Right lobe of liver (tissue), 6 donors: Measurements from ENCODE around the gene GRM8. TPM values are rescaled to one million over a fixed set of nuclear protein-coding genes. Genes with fewer than 3 reads are reported as not detected.

Experiments used
- ATAC-seq, 4 donors: fragments of 200-7000 bp; cut with Tn5 transposase; one replicate each; pipeline ENCODE4 v1.9.1; 2020; ENCODE audit warnings: mild to moderate bottlenecking in 4 of 4, moderate library complexity in 4 of 4
- DNase-seq, 3 donors: peaks; one replicate each; pipeline ENCODE4 v3.0.0-alpha.2; 2020
- H3K27ac ChIP-seq, 3 donors: fragments of 200-600 bp; one replicate each; pipeline ENCODE4 v1.8.0; 2022
- H3K27me3 ChIP-seq, 2 donors: fragments of 200-600 bp; one replicate each; pipeline ENCODE4 v1.8.0; 2022
- H3K36me3 ChIP-seq, 4 donors: fragments of 200-600 bp; sonication (generic) in 1 of 4; one replicate each; pipeline versions ENCODE4 v1.5.1 to v1.8.0; 2017 to 2022; ENCODE audit warnings: control low read depth in 1 of 4
- H3K4me1 ChIP-seq, 4 donors: fragments of 200-600 bp; sonication (generic) in 1 of 4; one replicate each; pipeline versions ENCODE4 v1.5.1 to v1.8.0; 2017 to 2022; ENCODE audit warnings: control low read depth in 1 of 4
- H3K4me3 ChIP-seq, 3 donors: fragments of 200-600 bp; one replicate each; pipeline ENCODE4 v1.8.0; 2022
- H3K9me3 ChIP-seq, 4 donors: fragments of 200-600 bp; sonication (generic) in 1 of 4; one replicate each; pipeline versions ENCODE4 v1.5.1 to v1.8.0; 2017 to 2022; ENCODE audit warnings: control low read depth in 1 of 4
- CTCF ChIP-seq, 4 donors: fragments of 200-600 bp in 3 of 4; fragments of 450-650 bp in 1 of 4; IDR thresholded peaks; one replicate each; pipeline versions ENCODE4 v1.5.1 to v1.8.0; 2016 to 2022; ENCODE audit warnings: antibody characterized with exemption in 4 of 4, mild to moderate bottlenecking in 2 of 4
- POLR2A ChIP-seq: fragments of 450-650 bp; IDR thresholded peaks from one replicate; pipeline ENCODE4 v1.6.1; 2017; ENCODE audit warnings: antibody characterized with exemption, mild to moderate bottlenecking
- WGBS: methylation state at CpG from one replicate; pipeline ENCODE4 v1.1.6; 2018; ENCODE audit warnings: low coverage, low lambda C conversion rate; ENCODE audit not compliant: insufficient coverage; ENCODE audit errors: missing lambda C conversion rate; 5-methylcytosine and 5-hydroxymethylcytosine counted together
- intact Hi-C, 2 donors: fragments of 100-400 bp; cut with DNase I; formaldehyde crosslinking; loops; one replicate each; pipeline versions ENCODE4 v1.11.2 to v1.14.1; 2022
- total RNA-seq, 6 experiments: library from RNA; depleted of rRNA in 2 of 6; stranded (reverse); fragments of >200 nt in 2 of 6; fragmentation: NEBNext Ultra II Directional in 3 of 6; extraction: Animal tissue kit (Norgen Biotek cat#: 25700) in 3 of 6; gene quantifications; one replicate each; pipeline versions ENCODE4 v1.1.0 to v1.2.4, GENCODE V29; 2016 to 2023
- donor health status: DM: no; HTN: yes; CAD: no.
- donor health status: DM: no; HTN: no; CAD: no.
- donor health status: DM: no; HTN: no; CAD: no.
- donor health status: DM: no; HTN: yes; CAD: no.
- donor health status: DM: no; HTN: yes; CAD: no.

GRM8 gene
- total RNA-seq, 6 experiments from 2014 or later: 0.12 to 8.4 (median 2.7) TPM

- peak in 3 of 4 donors; percentile 20 to 79 (median 20) for ATAC-seq
Measured at GRCh38 chr7:126819197-126819484, 433.6 kb downstream of the GRM8 start.

GRCh38 chr7:126818393-126819196 lies 434.1 kb downstream of the GRM8 start:
- Histone ChIP-seq H3K27me3 (no peaks in the 10 kb centered on the region), H3K9me3 (no peaks in the 10 kb centered on the region), H3K4me3 (no peak overlapping the region), H3K27ac (no peak overlapping the region), H3K36me3 (no peaks in the 10 kb centered on the region), H3K4me1 (no peaks in the 10 kb centered on the region)
- intact Hi-C loops: no loop called here
- WGBS: 50% methylated on average over 3 of the region's 3 CpGs
- DNase-seq (no peak), ATAC-seq (peak; percentile 21 to 80 (median 39))
- TF ChIP-seq CTCF (IDR thresholded peaks at IDR 0.05): no peak
- no peak for TF ChIP-seq POLR2A

More at GRCh38 chr7:126819197-126819484, 433.6 kb downstream of the GRM8 start:
- Histone ChIP-seq H3K27me3 (no peaks in the 10 kb centered on the region), H3K9me3 (no peaks in the 10 kb centered on the region), H3K36me3 (no peaks in the 10 kb centered on the region), H3K4me3 (no peak overlapping the region), H3K27ac (no peak overlapping the region), H3K4me1 (no peaks in the 10 kb centered on the region)
- intact Hi-C loops: no loop called here
- TF ChIP-seq POLR2A: no peak
- no peak for TF ChIP-seq CTCF (IDR thresholded peaks at IDR 0.05)
- 23% methylated on average over 5 of the region's 5 CpGs for WGBS
- no peak for DNase-seq

GRCh38 chr7:126809188-126809587 lies 443.6 kb downstream of the GRM8 start:
- DNase-seq (no peak), ATAC-seq (no peak)
- H3K27me3 ChIP-seq: no peaks in the 10 kb centered on the region
- intact Hi-C loops: loop anchor here in 1 of 2 donors (10.0 kb wide), 1 partner anchor 446 kb away; the partner anchor contains the start of gene GRM8
- H3K9me3 ChIP-seq: peaks cover 0 to 6% (median 0%) of the 10 kb centered on the region in 4 donors
- no peak overlapping the region for H3K27ac ChIP-seq
- TF ChIP-seq CTCF (IDR thresholded peaks at IDR 0.05): no peak
- TF ChIP-seq POLR2A: no peak
- H3K4me1 ChIP-seq: no peaks in the 10 kb centered on the region
- 67% methylated on average over 1 of the region's 1 CpG for WGBS
- H3K36me3 ChIP-seq: no peaks in the 10 kb centered on the region
- no peak overlapping the region for H3K4me3 ChIP-seq

GRCh38 chr7:126806614-126807013 lies 446.1 kb downstream of the GRM8 start:
- Histone ChIP-seq H3K27me3 (no peaks in the 10 kb centered on the region), H3K4me1 (no peaks in the 10 kb centered on the region), H3K9me3 (peaks cover 0 to under 1% (median 0%) of the 10 kb centered on the region in 4 donors), H3K4me3 (no peak overlapping the region), H3K27ac (no peak overlapping the region), H3K36me3 (no peaks in the 10 kb centered on the region)
- no peak for DNase-seq
- no peak for ATAC-seq
- TF ChIP-seq CTCF (IDR thresholded peaks at IDR 0.05) (no peak), POLR2A (no peak)
- intact Hi-C loops: loop anchor here in 1 of 2 donors (10.0 kb wide), 1 partner anchor 448 kb away; the partner anchor contains the start of gene GRM8
- 98% methylated on average over 15 of the region's 31 CpGs for WGBS
